HepG2 (cell line): Measurements from ENCODE around the gene TNFAIP2. TPM values are rescaled to one million over a fixed set of nuclear protein-coding genes. Genes with fewer than 3 reads are reported as not detected.

Experiments used
- CREBL2 ChIP-seq: sonication (generic); formaldehyde crosslinking; IDR thresholded peaks from 2 replicates; pipeline ENCODE4 v1.8.1; 2023; ENCODE audit warnings: missing genetic modification reagents, mild to moderate bottlenecking, borderline replicate concordance
- CTCF ChIP-seq: sonication (generic); formaldehyde crosslinking; IDR thresholded peaks from 2 replicates; pipeline ENCODE4 v1.5.0; 2020; ENCODE audit warnings: mild to moderate bottlenecking, missing genetic modification reagents, moderate library complexity
- DR1 ChIP-seq: sonication (generic); formaldehyde crosslinking; IDR thresholded peaks from 2 replicates; pipeline ENCODE4 v1.8.0; 2021; ENCODE audit warnings: mild to moderate bottlenecking, missing genetic modification reagents, inconsistent platforms
- ESRRA ChIP-seq: sonication (generic); formaldehyde crosslinking; IDR thresholded peaks from 2 replicates; pipeline ENCODE4 v1.5.1; 2020; ENCODE audit warnings: mild to moderate bottlenecking, low read depth, missing genetic modification reagents
- FOXA1 ChIP-seq, 2 experiments: fragments of 450-650 bp in 1 of 2; sonication (generic) in 1 of 2; formaldehyde crosslinking in 1 of 2; IDR thresholded peaks; 2 replicates each; pipeline versions ENCODE4 v1.4.0 to v1.6.1; 2016 to 2020; ENCODE audit warnings: missing genetic modification reagents in 1 of 2
- HMGXB4 ChIP-seq, 2 experiments: sonication (generic) in 1 of 2; formaldehyde crosslinking in 1 of 2; IDR thresholded peaks; 2 replicates each; pipeline versions ENCODE4 v1.4.0 to v1.6.1; 2018 to 2020; ENCODE audit warnings: missing genetic modification reagents in 2 of 2, borderline replicate concordance in 1 of 2, low read depth in 1 of 2, mild to moderate bottlenecking in 1 of 2, missing biosample characterization in 1 of 2
- HOXA3 ChIP-seq: sonication (generic); formaldehyde crosslinking; IDR thresholded peaks from 2 replicates; pipeline ENCODE4 v1.5.0; 2020; ENCODE audit warnings: missing genetic modification reagents
- MTF1 ChIP-seq: sonication (generic); formaldehyde crosslinking; IDR thresholded peaks from 2 replicates; pipeline ENCODE4 v1.5.0; 2020; ENCODE audit warnings: missing genetic modification reagents
- NFYB ChIP-seq: sonication (generic); formaldehyde crosslinking; IDR thresholded peaks from 2 replicates; pipeline ENCODE4 v1.4.0; 2020; ENCODE audit warnings: missing genetic modification reagents
- POGZ ChIP-seq: sonication (generic); formaldehyde crosslinking; IDR thresholded peaks from 2 replicates; pipeline ENCODE4 v1.4.0; 2020; ENCODE audit warnings: mild to moderate bottlenecking, missing genetic modification reagents
- REPIN1 ChIP-seq: sonication (generic); formaldehyde crosslinking; IDR thresholded peaks from 2 replicates; pipeline ENCODE4 v1.8.0; 2022; ENCODE audit warnings: missing genetic modification reagents, low read depth, mild to moderate bottlenecking, borderline replicate concordance
- SMARCE1 ChIP-seq: fragments of 450-650 bp; IDR thresholded peaks from 2 replicates; pipeline ENCODE4 v1.6.1; 2017; ENCODE audit warnings: borderline replicate concordance
- ZBTB14 ChIP-seq: sonication (generic); formaldehyde crosslinking; IDR thresholded peaks from 2 replicates; pipeline ENCODE4 v1.4.0; 2020; ENCODE audit warnings: missing genetic modification reagents
- ZFP41 ChIP-seq: sonication (generic); formaldehyde crosslinking; IDR thresholded peaks from 2 replicates; pipeline ENCODE4 v1.4.0; 2020; ENCODE audit warnings: mild to moderate bottlenecking, missing genetic modification reagents, borderline replicate concordance
- ZFP82 ChIP-seq: sonication (generic); formaldehyde crosslinking; IDR thresholded peaks from 2 replicates; pipeline ENCODE4 v1.5.1; 2020; ENCODE audit warnings: mild to moderate bottlenecking, missing genetic modification reagents, borderline replicate concordance
- ZFP91 ChIP-seq: sonication (generic); formaldehyde crosslinking; IDR thresholded peaks from 2 replicates; pipeline ENCODE4 v1.9.0; 2022; ENCODE audit warnings: missing genetic modification reagents, mild to moderate bottlenecking, borderline replicate concordance
- ZMYM3 ChIP-seq: sonication (generic); formaldehyde crosslinking; IDR thresholded peaks from 2 replicates; pipeline ENCODE4 v1.5.1; 2020; ENCODE audit warnings: mild to moderate bottlenecking, missing genetic modification reagents
- ZNF17 ChIP-seq: sonication (generic); formaldehyde crosslinking; IDR thresholded peaks from 2 replicates; pipeline ENCODE4 v1.5.0; 2020; ENCODE audit warnings: mild to moderate bottlenecking, missing genetic modification reagents
- ZNF33B ChIP-seq: sonication (generic); formaldehyde crosslinking; IDR thresholded peaks from 2 replicates; pipeline ENCODE4 v1.5.1; 2020; ENCODE audit warnings: mild to moderate bottlenecking, missing genetic modification reagents
- ZNF703 ChIP-seq: sonication (generic); formaldehyde crosslinking; IDR thresholded peaks from 2 replicates; pipeline ENCODE4 v1.5.1; 2020; ENCODE audit warnings: missing genetic modification reagents, mild to moderate bottlenecking, moderate library complexity, borderline replicate concordance
- ZNF709 ChIP-seq: sonication (generic); formaldehyde crosslinking; IDR thresholded peaks from 2 replicates; pipeline ENCODE4 v1.5.0; 2020; ENCODE audit warnings: mild to moderate bottlenecking, missing genetic modification reagents
- ZNF879 ChIP-seq: sonication (generic); formaldehyde crosslinking; IDR thresholded peaks from 2 replicates; pipeline ENCODE4 v1.8.1; 2023; ENCODE audit warnings: missing genetic modification reagents
- polyA plus RNA-seq, 8 experiments: library from polyadenylated mRNA; depleted of rRNA in 3 of 8; stranded (reverse) in 7 of 8; unstranded in 1 of 8; fragments of >200 nt; fragmentation: Illumina TruSeq in 4 of 8; extraction: Trizol in 4 of 8; gene quantifications; 2 replicates each; pipeline versions ENCODE4 v1.2.1 to v1.2.3, GENCODE V29; 2011 to 2016; ENCODE audit warnings: low read depth in 4 of 8, missing spikeins in 1 of 8, mixed read lengths in 1 of 8; ENCODE audit not compliant: insufficient read depth in 1 of 8
- total RNA-seq, 5 experiments: library from RNA; depleted of rRNA; stranded (reverse); fragments of >200 nt; fragmentation: Illumina TruSeq; extraction: Trizol; gene quantifications; 2 replicates each; pipeline ENCODE4 v1.2.3, GENCODE V29; 2016; ENCODE audit warnings: low read depth in 1 of 5

The TNFAIP2 gene
- total and polyA plus RNA-seq, 2 of the 13 experiments (the other 11 are each of a cell fraction or from before 2014, with no cell fraction given) = 0.46 to 1.5 TPM

GRCh38 chr14:103085106-103086091 is 37.9 kb upstream of the TNFAIP2 start (continued):
- no peak for TF ChIP-seq HMGXB4 (CRISPR knock-in tag; IDR thresholded peaks at IDR 0.05; ENCODE audit: borderline replicate concordance in 1 of 2, low read depth in 1 of 2)
- TF ChIP-seq DR1 (CRISPR knock-in tag) = no peak
- no peak for TF ChIP-seq SMARCE1
- TF ChIP-seq ZMYM3 (CRISPR knock-in tag) = peak; percentile 71; the same call in 1 of the 2 replicates
- 0 out of 2 replicates have a peak, but pooled peaks have one; percentile 25 for TF ChIP-seq ZFP91 (CRISPR knock-in tag)
- no peak for TF ChIP-seq ZNF703 (CRISPR knock-in tag)
- TF ChIP-seq NFYB (CRISPR knock-in tag) = no peak
- TF ChIP-seq REPIN1 (CRISPR knock-in tag) = no peak
- no peak for TF ChIP-seq ZBTB14
- no peak for TF ChIP-seq CREBL2
- no peak for TF ChIP-seq ESRRA (CRISPR knock-in tag)
- no peak for TF ChIP-seq ZNF709
- TF ChIP-seq ZNF879 (CRISPR knock-in tag) = no peak
- TF ChIP-seq FOXA1 (IDR thresholded peaks at IDR 0.05) = no peak
- no peak for TF ChIP-seq FOXA1 (CRISPR knock-in tag; IDR thresholded peaks at IDR 0.05)
- no peak for TF ChIP-seq ZNF33B (CRISPR knock-in tag)
- no peak for TF ChIP-seq MTF1 (CRISPR knock-in tag)
- peak; percentile 76 for TF ChIP-seq CTCF (CRISPR knock-in tag)
- no peak for TF ChIP-seq ZNF17 (CRISPR knock-in tag)
- TF ChIP-seq HOXA3 (CRISPR knock-in tag) = no peak
- no peak for TF ChIP-seq ZFP41 (CRISPR knock-in tag)
- TF ChIP-seq POGZ = no peak
- TF ChIP-seq ZFP82 (CRISPR knock-in tag) = no peak
